Measurements from ENCODE around the gene DHCR24. TPM values are rescaled to one million over a fixed set of nuclear protein-coding genes. Genes with fewer than 3 reads are reported as not detected.

DHCR24 gene
- total and polyA plus RNA-seq, 2 experiments from 2014 or later, result 124 to 453 TPM

DNA sequence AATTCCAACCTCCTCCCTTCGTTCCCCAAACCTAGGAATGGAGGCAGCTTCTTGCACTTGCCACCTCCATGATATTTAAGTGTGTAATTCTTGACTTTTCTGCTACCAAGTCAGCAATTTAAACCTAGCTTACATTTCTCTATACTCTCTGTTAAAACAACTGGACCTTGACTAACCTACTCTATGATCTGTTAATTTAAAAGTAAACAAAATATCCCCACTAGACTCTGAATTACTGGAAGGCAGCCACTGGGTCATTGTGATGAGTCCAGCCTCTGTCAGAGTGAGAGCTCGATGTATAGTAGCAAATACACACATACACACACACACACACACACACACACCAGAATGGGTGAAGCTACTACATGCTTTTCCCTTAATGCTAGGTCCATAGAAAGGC lies 40.0 kb upstream of the DHCR24 start (continued):
- TF ChIP-seq, protein P1, sequence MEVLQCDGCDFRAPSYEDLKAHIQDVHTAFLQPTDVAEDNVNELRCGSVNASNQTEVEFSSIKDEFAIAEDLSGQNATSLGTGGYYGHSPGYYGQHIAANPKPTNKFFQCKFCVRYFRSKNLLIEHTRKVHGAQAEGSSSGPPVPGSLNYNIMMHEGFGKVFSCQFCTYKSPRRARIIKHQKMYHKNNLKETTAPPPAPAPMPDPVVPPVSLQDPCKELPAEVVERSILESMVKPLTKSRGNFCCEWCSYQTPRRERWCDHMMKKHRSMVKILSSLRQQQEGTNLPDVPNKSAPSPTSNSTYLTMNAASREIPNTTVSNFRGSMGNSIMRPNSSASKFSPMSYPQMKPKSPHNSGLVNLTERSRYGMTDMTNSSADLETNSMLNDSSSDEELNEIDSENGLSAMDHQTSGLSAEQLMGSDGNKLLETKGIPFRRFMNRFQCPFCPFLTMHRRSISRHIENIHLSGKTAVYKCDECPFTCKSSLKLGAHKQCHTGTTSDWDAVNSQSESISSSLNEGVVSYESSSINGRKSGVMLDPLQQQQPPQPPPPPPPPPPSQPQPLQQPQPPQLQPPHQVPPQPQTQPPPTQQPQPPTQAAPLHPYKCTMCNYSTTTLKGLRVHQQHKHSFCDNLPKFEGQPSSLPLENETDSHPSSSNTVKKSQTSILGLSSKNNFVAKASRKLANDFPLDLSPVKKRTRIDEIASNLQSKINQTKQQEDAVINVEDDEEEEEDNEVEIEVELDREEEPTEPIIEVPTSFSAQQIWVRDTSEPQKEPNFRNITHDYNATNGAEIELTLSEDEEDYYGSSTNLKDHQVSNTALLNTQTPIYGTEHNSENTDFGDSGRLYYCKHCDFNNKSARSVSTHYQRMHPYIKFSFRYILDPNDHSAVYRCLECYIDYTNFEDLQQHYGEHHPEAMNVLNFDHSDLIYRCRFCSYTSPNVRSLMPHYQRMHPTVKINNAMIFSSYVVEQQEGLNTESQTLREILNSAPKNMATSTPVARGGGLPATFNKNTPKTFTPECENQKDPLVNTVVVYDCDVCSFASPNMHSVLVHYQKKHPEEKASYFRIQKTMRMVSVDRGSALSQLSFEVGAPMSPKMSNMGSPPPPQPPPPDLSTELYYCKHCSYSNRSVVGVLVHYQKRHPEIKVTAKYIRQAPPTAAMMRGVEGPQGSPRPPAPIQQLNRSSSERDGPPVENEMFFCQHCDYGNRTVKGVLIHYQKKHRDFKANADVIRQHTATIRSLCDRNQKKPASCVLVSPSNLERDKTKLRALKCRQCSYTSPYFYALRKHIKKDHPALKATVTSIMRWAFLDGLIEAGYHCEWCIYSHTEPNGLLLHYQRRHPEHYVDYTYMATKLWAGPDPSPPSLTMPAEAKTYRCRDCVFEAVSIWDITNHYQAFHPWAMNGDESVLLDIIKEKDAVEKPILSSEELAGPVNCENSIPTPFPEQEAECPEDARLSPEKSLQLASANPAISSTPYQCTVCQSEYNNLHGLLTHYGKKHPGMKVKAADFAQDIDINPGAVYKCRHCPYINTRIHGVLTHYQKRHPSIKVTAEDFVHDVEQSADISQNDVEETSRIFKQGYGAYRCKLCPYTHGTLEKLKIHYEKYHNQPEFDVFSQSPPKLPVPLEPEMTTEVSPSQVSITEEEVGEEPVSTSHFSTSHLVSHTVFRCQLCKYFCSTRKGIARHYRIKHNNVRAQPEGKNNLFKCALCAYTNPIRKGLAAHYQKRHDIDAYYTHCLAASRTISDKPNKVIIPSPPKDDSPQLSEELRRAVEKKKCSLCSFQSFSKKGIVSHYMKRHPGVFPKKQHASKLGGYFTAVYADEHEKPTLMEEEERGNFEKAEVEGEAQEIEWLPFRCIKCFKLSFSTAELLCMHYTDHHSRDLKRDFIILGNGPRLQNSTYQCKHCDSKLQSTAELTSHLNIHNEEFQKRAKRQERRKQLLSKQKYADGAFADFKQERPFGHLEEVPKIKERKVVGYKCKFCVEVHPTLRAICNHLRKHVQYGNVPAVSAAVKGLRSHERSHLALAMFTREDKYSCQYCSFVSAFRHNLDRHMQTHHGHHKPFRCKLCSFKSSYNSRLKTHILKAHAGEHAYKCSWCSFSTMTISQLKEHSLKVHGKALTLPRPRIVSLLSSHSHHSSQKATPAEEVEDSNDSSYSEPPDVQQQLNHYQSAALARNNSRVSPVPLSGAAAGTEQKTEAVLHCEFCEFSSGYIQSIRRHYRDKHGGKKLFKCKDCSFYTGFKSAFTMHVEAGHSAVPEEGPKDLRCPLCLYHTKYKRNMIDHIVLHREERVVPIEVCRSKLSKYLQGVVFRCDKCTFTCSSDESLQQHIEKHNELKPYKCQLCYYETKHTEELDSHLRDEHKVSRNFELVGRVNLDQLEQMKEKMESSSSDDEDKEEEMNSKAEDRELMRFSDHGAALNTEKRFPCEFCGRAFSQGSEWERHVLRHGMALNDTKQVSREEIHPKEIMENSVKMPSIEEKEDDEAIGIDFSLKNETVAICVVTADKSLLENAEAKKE (CRISPR knock-in tag; IDR thresholded peaks at IDR 0.05), result no peak
- TF ChIP-seq, protein P2, sequence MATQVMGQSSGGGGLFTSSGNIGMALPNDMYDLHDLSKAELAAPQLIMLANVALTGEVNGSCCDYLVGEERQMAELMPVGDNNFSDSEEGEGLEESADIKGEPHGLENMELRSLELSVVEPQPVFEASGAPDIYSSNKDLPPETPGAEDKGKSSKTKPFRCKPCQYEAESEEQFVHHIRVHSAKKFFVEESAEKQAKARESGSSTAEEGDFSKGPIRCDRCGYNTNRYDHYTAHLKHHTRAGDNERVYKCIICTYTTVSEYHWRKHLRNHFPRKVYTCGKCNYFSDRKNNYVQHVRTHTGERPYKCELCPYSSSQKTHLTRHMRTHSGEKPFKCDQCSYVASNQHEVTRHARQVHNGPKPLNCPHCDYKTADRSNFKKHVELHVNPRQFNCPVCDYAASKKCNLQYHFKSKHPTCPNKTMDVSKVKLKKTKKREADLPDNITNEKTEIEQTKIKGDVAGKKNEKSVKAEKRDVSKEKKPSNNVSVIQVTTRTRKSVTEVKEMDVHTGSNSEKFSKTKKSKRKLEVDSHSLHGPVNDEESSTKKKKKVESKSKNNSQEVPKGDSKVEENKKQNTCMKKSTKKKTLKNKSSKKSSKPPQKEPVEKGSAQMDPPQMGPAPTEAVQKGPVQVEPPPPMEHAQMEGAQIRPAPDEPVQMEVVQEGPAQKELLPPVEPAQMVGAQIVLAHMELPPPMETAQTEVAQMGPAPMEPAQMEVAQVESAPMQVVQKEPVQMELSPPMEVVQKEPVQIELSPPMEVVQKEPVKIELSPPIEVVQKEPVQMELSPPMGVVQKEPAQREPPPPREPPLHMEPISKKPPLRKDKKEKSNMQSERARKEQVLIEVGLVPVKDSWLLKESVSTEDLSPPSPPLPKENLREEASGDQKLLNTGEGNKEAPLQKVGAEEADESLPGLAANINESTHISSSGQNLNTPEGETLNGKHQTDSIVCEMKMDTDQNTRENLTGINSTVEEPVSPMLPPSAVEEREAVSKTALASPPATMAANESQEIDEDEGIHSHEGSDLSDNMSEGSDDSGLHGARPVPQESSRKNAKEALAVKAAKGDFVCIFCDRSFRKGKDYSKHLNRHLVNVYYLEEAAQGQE (IDR thresholded peaks at IDR 0.05; ENCODE audit: unreplicated experiment), result no peak
- TF ChIP-seq POLR2AphosphoS5 (IDR thresholded peaks at IDR 0.05; ENCODE audit: low read depth) (no peak), ZNF114 (CRISPR knock-in tag; IDR thresholded peaks at IDR 0.05) (no peak)

DNA sequence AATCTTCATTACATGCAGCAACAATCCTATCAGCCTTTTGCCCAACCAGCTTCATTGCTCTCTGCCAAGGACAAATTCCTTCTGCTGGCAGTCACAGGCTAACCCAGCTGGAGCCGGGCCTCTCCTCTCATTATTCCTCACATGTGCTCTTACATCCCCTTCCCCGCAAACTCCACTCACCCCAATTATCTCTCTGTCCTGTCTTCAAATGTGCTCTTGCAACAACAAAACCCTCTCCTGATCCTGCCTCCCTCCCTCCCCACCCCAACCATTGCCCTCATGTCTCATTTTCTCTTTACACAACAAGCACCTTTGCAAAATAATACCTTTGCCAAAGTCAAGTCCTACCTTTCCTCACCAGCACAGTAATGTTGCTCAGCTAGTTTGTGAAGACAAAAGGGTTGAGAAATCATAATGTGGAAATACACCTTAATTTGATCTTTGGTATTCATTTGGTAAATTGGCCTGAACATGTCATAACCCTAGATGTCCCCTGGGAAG lies 36.0 kb upstream of the DHCR24 start:
- Mint-ChIP-seq H3K36me3 (ENCODE audit: low read depth) (peaks cover 8% of the 10 kb centered on the region), H3K27ac (no peak overlapping the region), H3K4me3 (no peak overlapping the region), H3K4me1 (peaks cover 14% of the 10 kb centered on the region), H3K27me3 (ENCODE audit: insufficient read depth, low read depth, poor library complexity) (peaks cover 5% of the 10 kb centered on the region), H3K9me3 (peaks cover 9% of the 10 kb centered on the region)
- Histone ChIP-seq H4K20me1 (replicated peaks; ENCODE audit: insufficient read depth) (no peaks in the 10 kb centered on the region), H3K79me2 (replicated peaks; ENCODE audit: insufficient read depth) (no peaks in the 10 kb centered on the region), H3K27ac (ENCODE audit: low read depth) (no peak overlapping the region), H3F3A (replicated peaks; ENCODE audit: low read depth) (no peaks in the 10 kb centered on the region), H3K4me1 (ENCODE audit: insufficient read depth) (0 out of 2 replicates have a peak, but pooled peaks cover under 1% of the 10 kb centered on the region), H3K4me3 (no peak overlapping the region), H3K27me3 (ENCODE audit: insufficient read depth) (no peaks in the 10 kb centered on the region), H3K9me2 (ENCODE audit: insufficient read depth) (no peaks in the 10 kb centered on the region), H2AFZ (no peak overlapping the region), H3K4me2 (no peak overlapping the region), H3K36me3 (ENCODE audit: insufficient read depth) (no peaks in the 10 kb centered on the region)
- DNase-seq (ENCODE audit: low spot score), result no peak
- ATAC-seq, result no peak
- TF ChIP-seq CREB1 (CRISPR knock-in tag; IDR thresholded peaks at IDR 0.05; ENCODE audit: low read depth) (no peak), NANOG (IDR thresholded peaks at IDR 0.05; ENCODE audit: borderline replicate concordance) (no peak)
- TF ChIP-seq, protein P1 (CRISPR knock-in tag; IDR thresholded peaks at IDR 0.05), result no peak
